B cell (primary cell): ENCODE results near the gene LHPP. TPM values are rescaled to one million over a fixed set of nuclear protein-coding genes. Genes with fewer than 3 reads are reported as not detected.
A peak's percentile ranks its signal among the peaks of the same experiment; 100 is the strongest.

Experiments used
- ATAC-seq: fragments of 200-7000 bp; cut with Tn5 transposase; one replicate; pipeline ENCODE4 v1.10.0; 2021; ENCODE audit warnings: low read depth, mild to moderate bottlenecking, moderate number of reproducible peaks, moderate library complexity
- CTCF ChIA-PET: fragments of 350-600 bp; sonication (Branson Sonifier 250); formaldehyde crosslinking; loops from one replicate; lab custom pipeline; 2021; ENCODE audit warnings: antibody characterized with exemption, inconsistent platforms; lab: Charles Lee
- POLR2A ChIA-PET: fragments of 350-600 bp; sonication (Branson Sonifier 250); formaldehyde crosslinking; loops from one replicate; lab custom pipeline; 2021; ENCODE audit warnings: antibody characterized with exemption; lab: Charles Lee
- DNase-seq: peaks from one replicate; pipeline ENCODE4 v3.0.0; 2013
- H2AFZ ChIP-seq: 2 replicates; pipeline ENCODE4 v1.6.1; 2012; ENCODE audit warnings: mild to moderate bottlenecking, low read depth, low read length; ENCODE audit not compliant: insufficient read depth, poor library complexity, severe bottlenecking
- H3K27ac ChIP-seq, 2 donors: 1 replicate in 1 of 2; 2 replicates in 1 of 2; pipeline ENCODE4 v1.5.1; 2012 to 2013; ENCODE audit warnings: low read length in 2 of 2, mild to moderate bottlenecking in 2 of 2, moderate library complexity in 1 of 2
- H3K27me3 ChIP-seq, 4 experiments: fragments of 200-600 bp in 1 of 4; sonication (generic) in 1 of 4; replicated peaks in 1 of 4; 1 replicate in 2 of 4; 2 replicates in 2 of 4; pipeline versions ENCODE4 v1.6.1 to v1.7.0; 2013 to 2016; ENCODE audit warnings: low read length in 3 of 4, mild to moderate bottlenecking in 2 of 4, mixed read lengths in 1 of 4, moderate library complexity in 1 of 4; ENCODE audit not compliant: insufficient read depth in 4 of 4, control insufficient read depth in 3 of 4; ENCODE audit errors: control extremely low read depth in 1 of 4
- H3K36me3 ChIP-seq, 2 experiments: replicated peaks in 1 of 2; 1 replicate in 1 of 2; 2 replicates in 1 of 2; pipeline versions ENCODE4 v1.6.1 to v1.7.1; 2013; ENCODE audit warnings: low read length in 1 of 2; ENCODE audit not compliant: insufficient read depth in 2 of 2, control insufficient read depth in 1 of 2; ENCODE audit errors: control extremely low read depth in 1 of 2, extremely low read depth in 1 of 2
- H3K4me1 ChIP-seq, 2 donors: fragments of 200-600 bp in 1 of 2; sonication (generic) in 1 of 2; 1 replicate in 1 of 2; 2 replicates in 1 of 2; pipeline versions ENCODE4 v1.5.1 to v1.6.1; 2013 to 2017; ENCODE audit warnings: low read length in 2 of 2; ENCODE audit not compliant: control insufficient read depth in 2 of 2, insufficient read depth in 2 of 2
- H3K4me2 ChIP-seq: replicated peaks from 2 replicates; pipeline ENCODE3; 2012; ENCODE audit warnings: mild to moderate bottlenecking, low read depth, low read length; ENCODE audit not compliant: poor library complexity, severe bottlenecking
- H3K4me3 ChIP-seq, 5 experiments: fragments of 200-600 bp in 1 of 5; sonication (generic) in 1 of 5; 1 replicate in 3 of 5; 2 replicates in 2 of 5; pipeline versions ENCODE4 v1.5.1 to v1.7.0; 2011 to 2016; ENCODE audit warnings: low read length in 4 of 5, mild to moderate bottlenecking in 4 of 5, low read depth in 2 of 5, control low read depth in 1 of 5, moderate library complexity in 1 of 5; ENCODE audit not compliant: insufficient read depth in 1 of 5; ENCODE audit errors: control extremely low read depth in 1 of 5, extremely low read depth in 1 of 5
- H3K79me2 ChIP-seq: fragments of 200-600 bp; sonication (generic); one replicate; pipeline ENCODE4 v1.6.0; 2016; ENCODE audit warnings: low read length; ENCODE audit not compliant: control insufficient read depth, insufficient read depth
- H3K9ac ChIP-seq: fragments of 200-600 bp; sonication (generic); 2 replicates; pipeline ENCODE4 v1.6.1; 2017; ENCODE audit warnings: mild to moderate bottlenecking, low read length, moderate library complexity
- H3K9me3 ChIP-seq, 3 donors: one replicate each; pipeline versions ENCODE4 v1.6.1 to v1.7.1; 2013; ENCODE audit warnings: low read length in 2 of 3; ENCODE audit not compliant: control insufficient read depth in 2 of 3, insufficient read depth in 1 of 3; ENCODE audit errors: control extremely low read depth in 1 of 3
- H4K20me1 ChIP-seq: 2 replicates; pipeline ENCODE4 v1.6.0; 2012; ENCODE audit warnings: mild to moderate bottlenecking, low read length; ENCODE audit not compliant: insufficient read depth, control insufficient read depth, poor library complexity, severe bottlenecking
- H3K27ac Mint-ChIP-seq: one replicate; pipeline ENCODE4 v1.8.0; 2021; ENCODE audit warnings: mixed read lengths
- H3K27me3 Mint-ChIP-seq: one replicate; pipeline ENCODE4 v1.8.0; 2021; ENCODE audit warnings: mixed read lengths
- H3K4me1 Mint-ChIP-seq: one replicate; pipeline ENCODE4 v1.8.0; 2021; ENCODE audit warnings: mixed read lengths
- H3K4me3 Mint-ChIP-seq: one replicate; pipeline ENCODE4 v1.8.0; 2021; ENCODE audit warnings: mixed read lengths
- H3K9me3 Mint-ChIP-seq: one replicate; pipeline ENCODE4 v1.8.0; 2022; ENCODE audit warnings: mixed read lengths; ENCODE audit not compliant: insufficient read depth
- EZH2 ChIP-seq: IDR thresholded peaks from 2 replicates; pipeline ENCODE4 v1.6.1; 2012; ENCODE audit warnings: borderline replicate concordance, low read depth, mild to moderate bottlenecking, moderate library complexity, low read length; ENCODE audit not compliant: insufficient read depth, poor library complexity, severe bottlenecking
- WGBS: methylation state at CpG from one replicate; pipeline ENCODE4 v1.1.5; 2013; ENCODE audit warnings: missing lambda C conversion rate; ENCODE audit not compliant: insufficient coverage; 5-methylcytosine and 5-hydroxymethylcytosine counted together
- intact Hi-C: fragments of 100-400 bp; cut with micrococcal nuclease; formaldehyde crosslinking; loops from one replicate; pipeline ENCODE4 v1.10.0; 2022
- polyA plus RNA-seq: library from polyadenylated mRNA; depleted of rRNA; stranded (reverse); fragments of >200 nt; gene quantifications from 2 replicates; pipeline ENCODE4 v1.2.3, GENCODE V29; 2012
- total RNA-seq, 2 donors: library from RNA; stranded (reverse); fragments of 120-200 nt in 1 of 2; gene quantifications; 1 replicate in 1 of 2; 2 replicates in 1 of 2; pipeline versions ENCODE4 v1.2.3 to v1.2.4, GENCODE V29; 2013 to 2022
- TF ChIP-seq, protein P1 (sequence below): fragments of 200-600 bp; IDR thresholded peaks from one replicate; pipeline ENCODE4 v1.8.0; 2022; ENCODE audit warnings: antibody characterized with exemption, mild to moderate bottlenecking

The LHPP gene
- total and polyA plus RNA-seq, 2 donors (not counting 1 experiment from before 2014, with no cell fraction given), result 60.2 to 83.5 TPM

- H3K27ac Mint-ChIP-seq, result peak overlapping the region; percentile 99
- no peaks in the 10 kb centered on the region for H3K27me3 Mint-ChIP-seq
- Histone ChIP-seq H3K27me3 (no peaks in the 10 kb centered on the region), H3K27ac (peak overlapping the region; percentile 90 to 99), H3K9ac (peak overlapping the region; percentile 42), H3K4me3 (no peak overlapping the region), H3K36me3 (no peaks in the 10 kb centered on the region), H3K79me2 (peaks cover 91% of the 10 kb centered on the region), H2AFZ (no peak overlapping the region), H3K4me1 (peaks cover 98 to 100% of the 10 kb centered on the region in 2 donors), H3K4me2 (peak overlapping the region; percentile 75), H4K20me1 (no peaks in the 10 kb centered on the region), H3K9me3 (no peaks in the 10 kb centered on the region)
- CTCF ChIA-PET, result interaction anchor here (1.2 to 8.8 kb wide), 12 partner anchors 12 to 144 kb away, joined by 4 to 74 read pairs (median 16); no protein-coding TSS in a partner anchor
- no peaks in the 10 kb centered on the region for H3K9me3 Mint-ChIP-seq
- 40% methylated on average over 12 of the region's 12 CpGs for WGBS
- intact Hi-C loops, result no loop called here
- peaks cover 93% of the 10 kb centered on the region for H3K4me1 Mint-ChIP-seq
- ATAC-seq (no peak), DNase-seq (no peak)
- TF ChIP-seq, protein P1, sequence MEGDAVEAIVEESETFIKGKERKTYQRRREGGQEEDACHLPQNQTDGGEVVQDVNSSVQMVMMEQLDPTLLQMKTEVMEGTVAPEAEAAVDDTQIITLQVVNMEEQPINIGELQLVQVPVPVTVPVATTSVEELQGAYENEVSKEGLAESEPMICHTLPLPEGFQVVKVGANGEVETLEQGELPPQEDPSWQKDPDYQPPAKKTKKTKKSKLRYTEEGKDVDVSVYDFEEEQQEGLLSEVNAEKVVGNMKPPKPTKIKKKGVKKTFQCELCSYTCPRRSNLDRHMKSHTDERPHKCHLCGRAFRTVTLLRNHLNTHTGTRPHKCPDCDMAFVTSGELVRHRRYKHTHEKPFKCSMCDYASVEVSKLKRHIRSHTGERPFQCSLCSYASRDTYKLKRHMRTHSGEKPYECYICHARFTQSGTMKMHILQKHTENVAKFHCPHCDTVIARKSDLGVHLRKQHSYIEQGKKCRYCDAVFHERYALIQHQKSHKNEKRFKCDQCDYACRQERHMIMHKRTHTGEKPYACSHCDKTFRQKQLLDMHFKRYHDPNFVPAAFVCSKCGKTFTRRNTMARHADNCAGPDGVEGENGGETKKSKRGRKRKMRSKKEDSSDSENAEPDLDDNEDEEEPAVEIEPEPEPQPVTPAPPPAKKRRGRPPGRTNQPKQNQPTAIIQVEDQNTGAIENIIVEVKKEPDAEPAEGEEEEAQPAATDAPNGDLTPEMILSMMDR, result no peak
- TF ChIP-seq EZH2, result no peak
- peak overlapping the region; percentile 52 for H3K4me3 Mint-ChIP-seq
- POLR2A ChIA-PET, result interaction anchor here (1.1 to 8.8 kb wide), 13 partner anchors 13 to 139 kb away, joined by 3 to 163 read pairs (median 11); no protein-coding TSS in a partner anchor
Measured at GRCh38 chr10:124602121-124602561, 140.5 kb downstream of the LHPP start.

GRCh38 chr10:124602646-124603365, 141.2 kb downstream of the LHPP start:
- WGBS, result 42% methylated on average over 9 of the region's 12 CpGs
- DNase-seq (peak; percentile 49), ATAC-seq (no peak)
- Histone ChIP-seq H3K4me1 (peaks cover 94 to 99% of the 10 kb centered on the region in 2 donors), H3K27ac (peak overlapping the region; percentile 90 to 99), H3K9me3 (no peaks in the 10 kb centered on the region), H4K20me1 (no peaks in the 10 kb centered on the region), H3K9ac (peak overlapping the region; percentile 42), H3K79me2 (peaks cover 92% of the 10 kb centered on the region), H3K36me3 (no peaks in the 10 kb centered on the region), H2AFZ (no peak overlapping the region), H3K27me3 (no peaks in the 10 kb centered on the region), H3K4me2 (peak overlapping the region; percentile 75), H3K4me3 (no peak overlapping the region)
- H3K9me3 Mint-ChIP-seq, result no peaks in the 10 kb centered on the region
- TF ChIP-seq EZH2, result no peak
- TF ChIP-seq, protein P1, result no peak
- ChIA-PET CTCF (interaction anchor here (1.0 to 8.8 kb wide), 11 partner anchors 11 to 143 kb away, joined by 3 to 74 read pairs (median 22); no protein-coding TSS in a partner anchor), POLR2A (interaction anchor here (0.8 to 8.8 kb wide), 10 partner anchors 10 to 138 kb away, joined by 3 to 163 read pairs (median 11); no protein-coding TSS in a partner anchor)
- intact Hi-C loops, result no loop called here
- peaks cover 93% of the 10 kb centered on the region for H3K4me1 Mint-ChIP-seq
- peak overlapping the region; percentile 52 for H3K4me3 Mint-ChIP-seq
- H3K27me3 Mint-ChIP-seq, result no peaks in the 10 kb centered on the region
- H3K27ac Mint-ChIP-seq, result peak overlapping the region; percentile 99
